K562 (cell line): ENCODE data around the gene CCDC47. TPM values are rescaled to one million over a fixed set of nuclear protein-coding genes. Genes with fewer than 3 reads are reported as not detected.

Experiments
- CEBPB ChIP-seq: fragments of 450-650 bp; IDR thresholded peaks from 2 replicates; pipeline ENCODE4 v1.6.1; 2016; ENCODE audit warnings: missing genetic modification characterization, missing compliant biosample characterization
- CEBPG ChIP-seq, 3 experiments: fragments of 200-800 bp in 1 of 3; sonication (Bioruptor generic) in 1 of 3; sonication (generic) in 1 of 3; formaldehyde crosslinking in 1 of 3; IDR thresholded peaks in 2 of 3; conservative IDR thresholded peaks in 1 of 3; 2 replicates each; pipeline versions ENCODE4 v1.6.1 to v1.8.0; 2016 to 2022; ENCODE audit warnings: missing compliant biosample characterization in 2 of 3, missing genetic modification characterization in 2 of 3, mild to moderate bottlenecking in 1 of 3, missing genetic modification reagents in 1 of 3
- GABPB2 ChIP-seq: fragments of 250-450 bp; sonication (Bioruptor Pico); conservative IDR thresholded peaks from 2 replicates; pipeline ENCODE4 v1.5.1; 2021; ENCODE audit warnings: mild to moderate bottlenecking
- HDAC1 ChIP-seq, 2 experiments: fragments of 450-650 bp; IDR thresholded peaks; 2 replicates each; pipeline ENCODE4 v1.6.1; 2016 to 2017; ENCODE audit warnings: inconsistent platforms in 1 of 2, mild to moderate bottlenecking in 1 of 2, moderate library complexity in 1 of 2
- IRF9 ChIP-seq: fragments of 450-650 bp; IDR thresholded peaks from 2 replicates; pipeline ENCODE4 v1.6.1; 2016; ENCODE audit warnings: missing biosample characterization, missing genetic modification characterization
- MTA3 ChIP-seq: fragments of 450-650 bp; formaldehyde crosslinking; IDR thresholded peaks from 2 replicates; pipeline ENCODE4 v1.6.1; 2017; ENCODE audit warnings: mild to moderate bottlenecking, borderline replicate concordance
- REST ChIP-seq, 2 experiments: fragments of 450-650 bp; formaldehyde crosslinking in 1 of 2; IDR thresholded peaks; 2 replicates each; pipeline versions ENCODE4 v1.4.0 to v1.6.1; 2014 to 2020; ENCODE audit warnings: mild to moderate bottlenecking in 2 of 2, borderline replicate concordance in 1 of 2, low read depth in 1 of 2
- SAP30 ChIP-seq: fragments of 200-600 bp; sonication (generic); IDR thresholded peaks from 2 replicates; pipeline ENCODE4 v1.6.1; 2012; ENCODE audit warnings: borderline replicate concordance, low read depth, mild to moderate bottlenecking, moderate library complexity, low read length, control low read depth, inconsistent platforms; ENCODE audit not compliant: insufficient read depth, poor library complexity, severe bottlenecking
- SRSF9 ChIP-seq: fragments of 200-400 bp; formaldehyde crosslinking; IDR thresholded peaks from 2 replicates; pipeline ENCODE4 v1.6.1; 2017; ENCODE audit warnings: low read depth, low read length, borderline replicate concordance
- ZNF263 ChIP-seq: sonication (generic); formaldehyde crosslinking; IDR thresholded peaks from 2 replicates; pipeline ENCODE4 v1.8.0; 2022; ENCODE audit warnings: mild to moderate bottlenecking, missing genetic modification reagents, borderline replicate concordance
- ZNF436 ChIP-seq: fragments of 250-450, 450-650 bp; sonication (Bioruptor Pico); formaldehyde crosslinking; IDR thresholded peaks from 2 replicates; pipeline ENCODE4 v1.7.0; 2020; ENCODE audit warnings: mild to moderate bottlenecking
- polyA plus RNA-seq, 8 experiments: library from polyadenylated mRNA; depleted of rRNA in 4 of 8; stranded (reverse) in 5 of 8; unstranded in 3 of 8; fragments of >200 nt; fragmentation: Nextera tagmentation in 2 of 8; fragmentation: Illumina TruSeq in 1 of 8; extraction: Ambion mirVana in 2 of 8; extraction: Trizol in 1 of 8; gene quantifications; 2 replicates each; pipeline versions ENCODE4 v1.2.1 to v1.2.3, GENCODE V29; 2011 to 2014; ENCODE audit warnings: inconsistent platforms in 1 of 8, missing spikeins in 1 of 8
- total RNA-seq, 7 experiments: library from RNA; depleted of rRNA in 6 of 7; stranded (reverse); fragments of >200 nt in 6 of 7; fragmentation: Illumina TruSeq in 2 of 7; extraction: Trizol in 2 of 7; gene quantifications; 2 replicates each; pipeline versions ENCODE4 v1.2.1 to v1.2.3, GENCODE V29; 2011 to 2021; ENCODE audit warnings: low replicate concordance in 1 of 7

Gene CCDC47
- total and polyA plus RNA-seq, 9 of the 15 experiments (the other 6 are each of a cell fraction or from before 2014, with no cell fraction given): 15.5 to 162 (median 122) TPM

DNA sequence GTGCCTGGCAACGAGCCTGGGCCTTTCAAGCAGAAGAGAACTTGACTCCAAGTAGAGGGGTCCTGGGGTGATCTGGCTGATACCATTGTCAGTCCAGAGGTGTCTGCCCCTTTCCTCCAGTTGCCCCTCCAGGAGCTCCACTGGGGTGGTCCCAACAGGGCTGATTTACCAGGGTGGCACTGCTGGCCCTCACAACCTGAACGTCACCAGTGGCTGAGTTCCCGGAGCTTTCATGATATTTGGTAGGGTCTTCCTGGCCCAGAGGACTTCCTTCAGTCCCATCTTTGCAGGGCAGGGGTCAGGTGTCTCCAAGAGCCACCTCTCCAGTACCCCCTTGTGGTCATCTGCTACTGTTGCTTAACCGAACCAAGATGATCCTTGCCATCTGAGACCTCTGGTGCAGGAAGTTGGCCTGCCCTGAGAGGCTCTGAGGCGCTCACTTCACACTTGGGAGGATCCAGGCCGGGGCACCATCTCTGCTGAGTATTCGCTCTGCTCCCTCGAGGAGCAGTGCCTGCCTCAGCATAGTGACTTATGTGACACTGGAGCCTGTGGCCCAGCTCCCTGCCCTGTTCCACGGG is 76.9 kb downstream of the CCDC47 start (continued):
- TF ChIP-seq IRF9 (tag) (no peak), HDAC1 (IDR thresholded peaks at IDR 0.05) (no peak), ZNF436 (no peak), SAP30 (no peak), CEBPG (CRISPR knock-in tag; IDR thresholded peaks at IDR 0.05) (peak; percentile 48), CEBPG (tag; conservative IDR thresholded peaks at IDR 0.05 in 1 of 2, IDR thresholded peaks at IDR 0.05 in 1 of 2) (no peak), GABPB2 (no peak), CEBPB (tag) (peak; percentile 53), SRSF9 (no peak), MTA3 (no peak), ZNF263 (CRISPR knock-in tag) (no peak), REST (IDR thresholded peaks at IDR 0.05; ENCODE audit: borderline replicate concordance) (peak; percentile 27; the same call in 1 of the 2 replicates), REST (CRISPR knock-in tag; IDR thresholded peaks at IDR 0.05; ENCODE audit: low read depth) (no peak)
